ENCODE measurements around the gene IMMP2L. TPM values are rescaled to one million over a fixed set of nuclear protein-coding genes. Genes with fewer than 3 reads are reported as not detected.

Gene IMMP2L
- polyA plus RNA-seq, 1 of the 3 experiments (the other 2 are of a cell fraction) = 10.7 TPM

- no peak for DNase-seq
- no peaks in the 10 kb centered on the region for H3K9me2 ChIP-seq
- no peaks in the 10 kb centered on the region for H3F3A ChIP-seq (replicated peaks; ENCODE audit: insufficient read depth)
- no peaks in the 10 kb centered on the region for H3K36me3 ChIP-seq (replicated peaks in 1 of 2; ENCODE audit: control insufficient read depth in 1 of 2, insufficient read depth in 2 of 2, low read length in 1 of 2)
- no peaks in the 10 kb centered on the region for H4K20me1 ChIP-seq (ENCODE audit: insufficient read depth)
- no peaks in the 10 kb centered on the region for H3K4me1 ChIP-seq (ENCODE audit: control insufficient read depth in 1 of 2, insufficient read depth in 2 of 2, low read depth in 1 of 2, low read length in 1 of 2)
- no peak overlapping the region for H3K4me3 ChIP-seq (ENCODE audit: low read depth in 2 of 2, low read length in 1 of 2)
- no peaks in the 10 kb centered on the region for H3K9me3 ChIP-seq
- H3K4me2 ChIP-seq = no peak overlapping the region
- H3K27me3 ChIP-seq (ENCODE audit: insufficient read depth) = no peaks in the 10 kb centered on the region
- TF ChIP-seq MEF2A (IDR thresholded peaks at IDR 0.05; ENCODE audit: borderline replicate concordance, low read depth) = no peak
- TF ChIP-seq, protein P1, sequence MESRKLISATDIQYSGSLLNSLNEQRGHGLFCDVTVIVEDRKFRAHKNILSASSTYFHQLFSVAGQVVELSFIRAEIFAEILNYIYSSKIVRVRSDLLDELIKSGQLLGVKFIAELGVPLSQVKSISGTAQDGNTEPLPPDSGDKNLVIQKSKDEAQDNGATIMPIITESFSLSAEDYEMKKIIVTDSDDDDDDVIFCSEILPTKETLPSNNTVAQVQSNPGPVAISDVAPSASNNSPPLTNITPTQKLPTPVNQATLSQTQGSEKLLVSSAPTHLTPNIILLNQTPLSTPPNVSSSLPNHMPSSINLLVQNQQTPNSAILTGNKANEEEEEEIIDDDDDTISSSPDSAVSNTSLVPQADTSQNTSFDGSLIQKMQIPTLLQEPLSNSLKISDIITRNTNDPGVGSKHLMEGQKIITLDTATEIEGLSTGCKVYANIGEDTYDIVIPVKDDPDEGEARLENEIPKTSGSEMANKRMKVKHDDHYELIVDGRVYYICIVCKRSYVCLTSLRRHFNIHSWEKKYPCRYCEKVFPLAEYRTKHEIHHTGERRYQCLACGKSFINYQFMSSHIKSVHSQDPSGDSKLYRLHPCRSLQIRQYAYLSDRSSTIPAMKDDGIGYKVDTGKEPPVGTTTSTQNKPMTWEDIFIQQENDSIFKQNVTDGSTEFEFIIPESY (IDR thresholded peaks at IDR 0.05; ENCODE audit: borderline replicate concordance, low read depth) = no peak
- no peak for TF ChIP-seq EZH2phosphoT487 (IDR thresholded peaks at IDR 0.05; ENCODE audit: borderline replicate concordance, low read depth)
- no peak for TF ChIP-seq MXI1 (IDR thresholded peaks at IDR 0.05; ENCODE audit: low read depth, low read length)
- no peak for TF ChIP-seq NRF1 (IDR thresholded peaks at IDR 0.05; ENCODE audit: low read depth, low read length)
- TF ChIP-seq FOXJ3 (CRISPR knock-in tag; IDR thresholded peaks at IDR 0.05) = no peak
- no peak for TF ChIP-seq RXRA (IDR thresholded peaks at IDR 0.05; ENCODE audit: borderline replicate concordance, low read depth)
- no peak for TF ChIP-seq USF1 (IDR thresholded peaks at IDR 0.05; ENCODE audit: borderline replicate concordance, low read depth)
- no peak for TF ChIP-seq SIN3A (IDR thresholded peaks at IDR 0.05; ENCODE audit: borderline replicate concordance, low read depth, low read length)
- TF ChIP-seq TCF12 (IDR thresholded peaks at IDR 0.05) = no peak
- no peak for TF ChIP-seq CHD2 (IDR thresholded peaks at IDR 0.05; ENCODE audit: low read length, partially characterized antibody)
- TF ChIP-seq, protein P2, sequence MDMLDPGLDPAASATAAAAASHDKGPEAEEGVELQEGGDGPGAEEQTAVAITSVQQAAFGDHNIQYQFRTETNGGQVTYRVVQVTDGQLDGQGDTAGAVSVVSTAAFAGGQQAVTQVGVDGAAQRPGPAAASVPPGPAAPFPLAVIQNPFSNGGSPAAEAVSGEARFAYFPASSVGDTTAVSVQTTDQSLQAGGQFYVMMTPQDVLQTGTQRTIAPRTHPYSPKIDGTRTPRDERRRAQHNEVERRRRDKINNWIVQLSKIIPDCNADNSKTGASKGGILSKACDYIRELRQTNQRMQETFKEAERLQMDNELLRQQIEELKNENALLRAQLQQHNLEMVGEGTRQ (IDR thresholded peaks at IDR 0.05; ENCODE audit: borderline replicate concordance, low read depth, low read length) = no peak
- no peak for TF ChIP-seq JUND (IDR thresholded peaks at IDR 0.05)
- TF ChIP-seq, protein P3, sequence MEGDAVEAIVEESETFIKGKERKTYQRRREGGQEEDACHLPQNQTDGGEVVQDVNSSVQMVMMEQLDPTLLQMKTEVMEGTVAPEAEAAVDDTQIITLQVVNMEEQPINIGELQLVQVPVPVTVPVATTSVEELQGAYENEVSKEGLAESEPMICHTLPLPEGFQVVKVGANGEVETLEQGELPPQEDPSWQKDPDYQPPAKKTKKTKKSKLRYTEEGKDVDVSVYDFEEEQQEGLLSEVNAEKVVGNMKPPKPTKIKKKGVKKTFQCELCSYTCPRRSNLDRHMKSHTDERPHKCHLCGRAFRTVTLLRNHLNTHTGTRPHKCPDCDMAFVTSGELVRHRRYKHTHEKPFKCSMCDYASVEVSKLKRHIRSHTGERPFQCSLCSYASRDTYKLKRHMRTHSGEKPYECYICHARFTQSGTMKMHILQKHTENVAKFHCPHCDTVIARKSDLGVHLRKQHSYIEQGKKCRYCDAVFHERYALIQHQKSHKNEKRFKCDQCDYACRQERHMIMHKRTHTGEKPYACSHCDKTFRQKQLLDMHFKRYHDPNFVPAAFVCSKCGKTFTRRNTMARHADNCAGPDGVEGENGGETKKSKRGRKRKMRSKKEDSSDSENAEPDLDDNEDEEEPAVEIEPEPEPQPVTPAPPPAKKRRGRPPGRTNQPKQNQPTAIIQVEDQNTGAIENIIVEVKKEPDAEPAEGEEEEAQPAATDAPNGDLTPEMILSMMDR (IDR thresholded peaks at IDR 0.05) = no peak
- no peak overlapping the region; the same call in 1 of the 2 replicates for H2AFZ ChIP-seq (ENCODE audit: low read depth)
- H3K27ac ChIP-seq (ENCODE audit: low read depth in 2 of 2, low read length in 1 of 2) = no peak overlapping the region
- H3K9ac ChIP-seq = no peak overlapping the region
- CTCF ChIA-PET = no interaction called here
- POLR2A ChIA-PET = no interaction called here
- H3K79me2 ChIP-seq (ENCODE audit: insufficient read depth) = no peaks in the 10 kb centered on the region
- 66% methylated on average over 5 of the region's 5 CpGs for WGBS (ENCODE audit: low lambda C conversion rate)
These were observed 549.3 kb downstream of the IMMP2L start for GRCh38 chr7:111012799-111013675.

Data from SK-N-SH (cell line).